ENCODE data around the gene CNBP. TPM values are rescaled to one million over a fixed set of nuclear protein-coding genes. Genes with fewer than 3 reads are reported as not detected.

The CNBP gene
- total and polyA plus RNA-seq, 2 experiments from 2014 or later, result 348 to 444 TPM

DNA sequence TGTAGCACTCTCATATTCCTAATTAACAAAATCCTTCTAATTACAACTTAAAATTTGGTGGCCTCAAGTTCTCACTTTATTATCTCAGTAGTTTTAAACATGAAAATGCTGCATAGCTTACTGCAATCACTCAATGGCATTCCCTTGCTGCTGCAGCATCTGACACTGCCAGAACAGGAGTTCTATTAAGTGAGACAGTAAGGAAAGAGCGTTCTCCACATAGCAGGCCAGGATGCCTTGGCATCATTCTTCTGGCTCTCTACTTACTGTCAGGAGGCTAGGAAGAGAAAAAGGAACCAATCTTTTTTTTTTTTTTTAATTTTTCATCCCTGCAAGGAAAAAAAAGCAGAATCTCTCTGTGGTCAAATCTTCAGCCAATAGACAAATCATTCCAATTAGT, 3.2 kb downstream of the CNBP start (continued):
- TF ChIP-seq, protein P1, sequence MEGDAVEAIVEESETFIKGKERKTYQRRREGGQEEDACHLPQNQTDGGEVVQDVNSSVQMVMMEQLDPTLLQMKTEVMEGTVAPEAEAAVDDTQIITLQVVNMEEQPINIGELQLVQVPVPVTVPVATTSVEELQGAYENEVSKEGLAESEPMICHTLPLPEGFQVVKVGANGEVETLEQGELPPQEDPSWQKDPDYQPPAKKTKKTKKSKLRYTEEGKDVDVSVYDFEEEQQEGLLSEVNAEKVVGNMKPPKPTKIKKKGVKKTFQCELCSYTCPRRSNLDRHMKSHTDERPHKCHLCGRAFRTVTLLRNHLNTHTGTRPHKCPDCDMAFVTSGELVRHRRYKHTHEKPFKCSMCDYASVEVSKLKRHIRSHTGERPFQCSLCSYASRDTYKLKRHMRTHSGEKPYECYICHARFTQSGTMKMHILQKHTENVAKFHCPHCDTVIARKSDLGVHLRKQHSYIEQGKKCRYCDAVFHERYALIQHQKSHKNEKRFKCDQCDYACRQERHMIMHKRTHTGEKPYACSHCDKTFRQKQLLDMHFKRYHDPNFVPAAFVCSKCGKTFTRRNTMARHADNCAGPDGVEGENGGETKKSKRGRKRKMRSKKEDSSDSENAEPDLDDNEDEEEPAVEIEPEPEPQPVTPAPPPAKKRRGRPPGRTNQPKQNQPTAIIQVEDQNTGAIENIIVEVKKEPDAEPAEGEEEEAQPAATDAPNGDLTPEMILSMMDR (conservative IDR thresholded peaks at IDR 0.05; ENCODE audit: low read depth in 2 of 2), result no peak
- TF ChIP-seq ZNF331 (CRISPR knock-in tag; IDR thresholded peaks at IDR 0.05; ENCODE audit: low read depth), result no peak

- H3K27ac Mint-ChIP-seq, result no peak overlapping the region
- no peak for TF ChIP-seq ZNF114 (CRISPR knock-in tag; IDR thresholded peaks at IDR 0.05)
- no peak for TF ChIP-seq EZH2 (IDR thresholded peaks at IDR 0.05; ENCODE audit: low read depth, unreplicated experiment)
- TF ChIP-seq ZNF462 (CRISPR knock-in tag; IDR thresholded peaks at IDR 0.05), result no peak
- TF ChIP-seq STAT1 (IDR thresholded peaks at IDR 0.05; ENCODE audit: unreplicated experiment), result no peak
- TF ChIP-seq NANOG (IDR thresholded peaks at IDR 0.05; ENCODE audit: borderline replicate concordance), result no peak
- no peak for TF ChIP-seq EZH2phosphoT487 (IDR thresholded peaks at IDR 0.05; ENCODE audit: unreplicated experiment)
- TF ChIP-seq, protein P2, sequence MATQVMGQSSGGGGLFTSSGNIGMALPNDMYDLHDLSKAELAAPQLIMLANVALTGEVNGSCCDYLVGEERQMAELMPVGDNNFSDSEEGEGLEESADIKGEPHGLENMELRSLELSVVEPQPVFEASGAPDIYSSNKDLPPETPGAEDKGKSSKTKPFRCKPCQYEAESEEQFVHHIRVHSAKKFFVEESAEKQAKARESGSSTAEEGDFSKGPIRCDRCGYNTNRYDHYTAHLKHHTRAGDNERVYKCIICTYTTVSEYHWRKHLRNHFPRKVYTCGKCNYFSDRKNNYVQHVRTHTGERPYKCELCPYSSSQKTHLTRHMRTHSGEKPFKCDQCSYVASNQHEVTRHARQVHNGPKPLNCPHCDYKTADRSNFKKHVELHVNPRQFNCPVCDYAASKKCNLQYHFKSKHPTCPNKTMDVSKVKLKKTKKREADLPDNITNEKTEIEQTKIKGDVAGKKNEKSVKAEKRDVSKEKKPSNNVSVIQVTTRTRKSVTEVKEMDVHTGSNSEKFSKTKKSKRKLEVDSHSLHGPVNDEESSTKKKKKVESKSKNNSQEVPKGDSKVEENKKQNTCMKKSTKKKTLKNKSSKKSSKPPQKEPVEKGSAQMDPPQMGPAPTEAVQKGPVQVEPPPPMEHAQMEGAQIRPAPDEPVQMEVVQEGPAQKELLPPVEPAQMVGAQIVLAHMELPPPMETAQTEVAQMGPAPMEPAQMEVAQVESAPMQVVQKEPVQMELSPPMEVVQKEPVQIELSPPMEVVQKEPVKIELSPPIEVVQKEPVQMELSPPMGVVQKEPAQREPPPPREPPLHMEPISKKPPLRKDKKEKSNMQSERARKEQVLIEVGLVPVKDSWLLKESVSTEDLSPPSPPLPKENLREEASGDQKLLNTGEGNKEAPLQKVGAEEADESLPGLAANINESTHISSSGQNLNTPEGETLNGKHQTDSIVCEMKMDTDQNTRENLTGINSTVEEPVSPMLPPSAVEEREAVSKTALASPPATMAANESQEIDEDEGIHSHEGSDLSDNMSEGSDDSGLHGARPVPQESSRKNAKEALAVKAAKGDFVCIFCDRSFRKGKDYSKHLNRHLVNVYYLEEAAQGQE (IDR thresholded peaks at IDR 0.05; ENCODE audit: unreplicated experiment), result no peak
- no peak for TF ChIP-seq ETS1 (IDR thresholded peaks at IDR 0.05)
- H3K36me3 ChIP-seq (ENCODE audit: insufficient read depth), result peaks cover 18% of the 10 kb centered on the region
- no peak overlapping the region for H3K4me3 Mint-ChIP-seq
- peaks cover 92% of the 10 kb centered on the region for H4K20me1 ChIP-seq (replicated peaks; ENCODE audit: insufficient read depth)
- DNase-seq (ENCODE audit: low spot score) (no peak), ATAC-seq (no peak)
- no peaks in the 10 kb centered on the region for H3K9me3 Mint-ChIP-seq
- H3K27me3 Mint-ChIP-seq (ENCODE audit: insufficient read depth, low read depth, poor library complexity), result peaks cover 4% of the 10 kb centered on the region
- H3K9me2 ChIP-seq (ENCODE audit: insufficient read depth), result no peaks in the 10 kb centered on the region
- peaks cover 88% of the 10 kb centered on the region for H3K36me3 Mint-ChIP-seq (ENCODE audit: low read depth)
- H3K79me2 ChIP-seq (replicated peaks; ENCODE audit: insufficient read depth), result peaks cover 99% of the 10 kb centered on the region
- no peaks in the 10 kb centered on the region for H3K27me3 ChIP-seq (ENCODE audit: insufficient read depth)
- peaks cover 7% of the 10 kb centered on the region; the same call in 1 of the 2 replicates for H3K4me1 ChIP-seq (ENCODE audit: insufficient read depth)
- H3K4me3 ChIP-seq, result no peak overlapping the region
- peaks cover 17% of the 10 kb centered on the region; the same call in 2 of the 3 replicates for H3K4me1 Mint-ChIP-seq
- no peak overlapping the region for H2AFZ ChIP-seq
- peaks cover 6% of the 10 kb centered on the region for H3F3A ChIP-seq (replicated peaks; ENCODE audit: low read depth)
- no peak overlapping the region for H3K27ac ChIP-seq (ENCODE audit: low read depth)
- H3K4me2 ChIP-seq, result no peak overlapping the region
These were observed 7.6 kb downstream of the CNBP start for GRCh38 chr3:129176051-129176450.
